GOT3 (cell line): ENCODE results near the gene ERLIN1.

Experiments used
- DNase-seq: peaks from one replicate; lab custom pipeline; 2025; ENCODE audit warnings: mixed read lengths; lab: John Stamatoyannopoulos, UW

ERLIN1 gene

GRCh38 chr10:100185364-100186252 lies at the start of gene ERLIN1:
Gene ERLIN1, minus strand, starts transcription at chr10:100186029. Its CDS starts 403 bp downstream, at chr10:100185626.
- DNase-seq = peak; percentile 84

GRCh38 chr10:100232101-100232500 lies 46.3 kb upstream of the ERLIN1 start:
- no peak for DNase-seq

DNA sequence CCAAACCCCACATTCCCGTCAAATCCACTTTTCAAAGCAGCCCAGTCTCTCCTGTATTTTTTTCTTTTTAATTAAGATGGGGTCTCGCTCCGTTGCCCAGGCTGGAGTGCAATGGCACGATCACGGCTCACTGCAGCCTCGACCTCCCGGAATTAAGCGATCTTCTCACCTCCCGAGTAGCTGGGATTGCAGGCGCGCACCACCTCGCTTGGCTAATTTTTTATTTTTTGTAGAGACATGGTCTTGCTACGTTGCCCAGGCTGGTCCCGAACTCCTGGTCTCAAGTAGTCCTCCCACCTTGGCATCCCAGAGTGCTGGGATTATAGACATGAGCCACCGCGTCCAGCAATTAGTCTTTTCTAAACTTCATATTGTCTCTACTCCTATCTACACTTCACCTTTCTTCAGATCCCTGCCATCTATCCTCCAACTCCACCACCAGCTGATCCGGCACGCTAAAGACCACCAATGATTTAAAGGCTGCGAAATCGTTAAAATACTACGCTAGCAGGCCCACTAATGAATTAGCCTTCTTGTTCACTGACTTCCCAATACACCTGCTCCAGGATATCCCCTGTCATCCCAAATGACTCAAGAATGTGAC lies 44.1 kb upstream of the ERLIN1 start:
- DNase-seq = no peak

DNA sequence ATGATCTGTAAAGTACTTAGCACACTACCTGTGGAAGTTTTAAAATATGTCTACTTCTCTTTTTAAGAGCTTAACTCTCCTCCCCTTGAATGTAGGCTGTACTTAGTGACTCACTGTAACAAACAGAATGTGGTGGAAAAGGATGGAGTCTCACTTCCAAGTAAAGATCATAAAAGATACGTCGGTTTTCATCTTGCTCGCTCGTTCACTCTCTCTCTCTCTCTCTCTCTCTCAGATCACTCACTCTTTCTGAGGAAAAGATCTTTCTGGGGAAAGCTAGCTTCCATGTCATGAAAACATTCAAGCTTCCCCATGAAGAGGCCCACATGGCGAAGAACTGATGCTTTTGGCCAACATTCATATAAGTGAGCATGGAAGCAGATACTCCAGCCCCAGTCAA lies 38.0 kb upstream of the ERLIN1 start:
- no peak for DNase-seq

DNA sequence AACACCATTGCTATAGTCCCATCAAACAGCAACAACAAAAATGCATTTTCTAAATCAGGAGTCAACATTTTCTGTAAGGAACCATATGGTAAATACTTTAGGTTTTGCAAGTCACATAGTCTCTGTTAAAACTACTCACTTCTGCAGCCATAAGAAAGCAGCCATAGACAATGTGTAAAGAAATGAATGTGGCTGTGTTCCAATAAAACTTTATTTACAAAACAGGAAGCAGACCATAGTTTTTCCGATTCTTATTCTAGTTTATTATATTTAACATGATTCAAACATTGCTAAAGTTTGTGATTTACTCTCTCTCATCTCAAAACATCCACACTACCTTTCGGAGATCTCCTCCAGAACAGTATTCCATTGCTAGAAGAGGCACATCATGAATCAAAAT lies 36.7 kb upstream of the ERLIN1 start:
- no peak for DNase-seq

- no peak for DNase-seq
Observed at GRCh38 chr10:100216006-100216405, 30.2 kb upstream of the ERLIN1 start.

DNA sequence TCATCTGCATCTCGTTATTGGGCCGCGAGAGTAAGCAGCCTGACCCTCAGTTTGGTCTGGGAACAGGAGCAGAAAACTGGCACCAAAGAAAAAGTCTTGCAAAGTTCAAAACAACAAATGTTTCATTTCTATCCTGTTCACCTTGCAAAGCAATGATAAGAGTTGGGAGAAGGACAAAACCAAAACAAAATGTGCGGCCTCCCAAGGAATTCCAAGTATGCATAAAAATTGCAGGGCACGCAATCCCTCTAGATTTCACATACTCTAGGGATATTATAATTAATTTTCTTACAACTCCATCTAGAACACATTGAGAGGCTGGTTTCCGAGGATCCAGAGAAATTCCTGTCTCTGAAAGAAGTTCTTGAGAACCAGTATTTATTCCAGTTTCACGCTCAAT lies 23.5 kb upstream of the ERLIN1 start:
- DNase-seq = no peak

DNA sequence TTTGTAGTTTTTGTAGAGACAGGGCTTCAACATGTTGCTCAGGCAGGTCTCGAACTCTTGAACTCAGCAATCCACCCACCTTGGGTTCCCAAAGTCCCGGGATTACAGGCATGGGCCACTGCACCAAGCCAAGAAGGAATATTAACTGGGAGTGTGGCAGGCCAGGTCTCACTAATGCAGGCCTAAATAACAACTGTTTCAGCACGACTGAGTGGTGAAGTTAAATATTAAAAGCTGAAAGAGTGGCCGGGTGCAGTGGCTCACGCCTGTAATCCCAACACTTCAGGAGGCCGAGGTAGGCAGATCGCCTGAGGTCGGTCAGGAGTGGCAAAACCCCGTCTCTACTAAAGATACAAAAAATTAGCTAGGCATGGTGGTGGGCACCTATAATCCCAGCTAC lies 22.4 kb upstream of the ERLIN1 start:
- no peak for DNase-seq

DNA sequence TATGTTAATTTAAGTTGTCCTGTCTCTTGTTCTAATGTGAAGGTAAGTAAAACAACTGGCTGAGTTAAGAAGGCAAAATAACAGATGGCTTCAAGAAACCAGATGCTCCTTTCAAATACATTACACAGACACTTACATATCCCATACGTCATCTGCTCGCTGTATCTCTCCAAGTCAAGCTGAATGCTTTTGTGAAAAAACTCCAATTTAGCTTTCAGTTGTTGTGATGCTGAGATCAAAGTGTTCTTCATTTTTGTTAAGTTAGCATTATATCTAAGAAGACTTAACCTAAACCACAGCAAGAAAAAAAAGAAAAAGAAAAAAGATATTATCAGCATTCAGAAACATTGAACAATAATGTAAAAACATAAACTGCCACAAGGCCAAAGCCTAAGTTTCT lies 18.5 kb upstream of the ERLIN1 start:
- DNase-seq = no peak

GRCh38 chr10:100201549-100201948 lies 15.7 kb upstream of the ERLIN1 start:
- no peak for DNase-seq

GRCh38 chr10:100194711-100195110 lies 8.9 kb upstream of the ERLIN1 start:
- no peak for DNase-seq

GRCh38 chr10:100192350-100192749 lies 6.5 kb upstream of the ERLIN1 start:
- DNase-seq = no peak

- no peak for DNase-seq
Observed at GRCh38 chr10:100186253-100187212, 704 bp upstream of the ERLIN1 start.

DNA sequence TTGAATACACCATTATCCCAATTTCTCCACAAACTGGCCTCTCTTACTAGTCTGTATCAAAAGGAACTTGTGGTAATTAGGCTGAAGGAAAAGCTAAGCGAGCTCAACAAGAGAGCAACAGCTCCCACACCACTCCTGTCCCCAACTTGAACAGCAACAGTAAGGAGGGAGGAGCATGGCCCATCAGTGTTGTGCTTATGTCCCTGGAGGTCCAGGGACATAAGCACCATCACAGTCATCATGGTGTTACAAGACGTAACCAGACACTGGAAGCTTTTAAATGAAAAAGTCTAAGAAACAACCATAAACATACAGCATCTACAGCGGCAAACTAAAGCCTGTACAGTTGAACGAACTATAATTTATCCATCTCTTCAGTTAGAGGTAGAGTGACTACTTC lies 989 bp downstream of the ERLIN1 start:
- DNase-seq = no peak

GRCh38 chr10:100184426-100184825 lies 1.4 kb downstream of the ERLIN1 start:
- no peak for DNase-seq

- DNase-seq = no peak
Observed at GRCh38 chr10:100183481-100183880, 2.3 kb downstream of the ERLIN1 start.

DNA sequence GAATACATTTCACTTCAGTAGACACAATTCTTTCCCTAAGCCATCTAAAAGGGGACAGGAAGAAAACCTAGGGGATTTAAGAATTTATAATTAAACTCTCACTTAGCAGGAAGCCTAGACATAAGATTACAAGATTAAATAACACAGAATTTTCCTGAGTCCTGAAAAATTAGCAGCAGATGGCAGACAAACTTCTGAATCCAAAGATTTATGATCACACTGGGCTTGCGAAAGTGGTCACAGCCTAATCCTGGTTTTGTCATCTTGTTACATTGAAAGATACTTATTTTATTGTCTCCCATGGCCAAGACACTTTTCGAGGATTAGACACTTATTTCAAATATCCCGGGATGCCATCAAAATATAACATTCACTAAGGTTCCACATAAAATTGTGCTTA lies 2.9 kb downstream of the ERLIN1 start:
- no peak for DNase-seq

DNA sequence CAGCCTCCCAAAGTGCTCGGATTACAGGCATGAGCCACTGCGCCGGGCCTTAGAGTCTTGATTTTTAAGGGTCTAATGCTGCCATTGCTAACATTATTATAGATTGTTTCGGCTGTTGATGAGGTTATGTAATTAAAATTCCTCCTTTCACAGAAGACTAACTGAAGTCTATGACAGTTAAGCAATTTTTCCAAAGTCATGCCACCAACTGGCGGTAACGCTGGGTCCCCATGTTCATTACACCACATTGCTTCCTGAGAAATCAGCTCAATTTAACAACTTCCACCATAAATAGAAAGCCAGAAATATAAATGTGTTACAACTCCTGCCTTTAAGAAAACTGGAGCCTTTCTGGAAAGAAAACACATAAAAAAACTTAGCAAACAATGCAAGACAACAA lies 3.5 kb downstream of the ERLIN1 start:
- DNase-seq = no peak

DNA sequence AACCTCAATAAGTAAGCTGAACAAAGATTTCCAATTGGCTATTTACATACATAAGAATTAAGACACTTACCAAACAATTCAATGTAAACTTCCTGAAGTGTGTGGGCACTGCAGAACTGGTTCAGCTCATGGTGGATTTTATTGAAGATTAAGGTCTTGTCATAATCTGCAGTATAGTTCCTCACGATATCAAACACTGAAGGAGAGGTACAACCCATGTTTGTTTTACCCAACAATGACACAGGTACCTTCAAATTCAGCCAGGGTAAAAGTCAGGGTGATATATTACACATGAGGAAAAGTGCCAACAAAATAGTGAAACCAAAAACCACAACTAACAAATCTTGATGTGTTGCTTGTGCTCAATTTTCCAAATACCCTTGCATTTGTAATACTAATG lies 10.0 kb downstream of the ERLIN1 start:
- no peak for DNase-seq

- no peak for DNase-seq
Observed at GRCh38 chr10:100174699-100175677, 10.8 kb downstream of the ERLIN1 start.

DNA sequence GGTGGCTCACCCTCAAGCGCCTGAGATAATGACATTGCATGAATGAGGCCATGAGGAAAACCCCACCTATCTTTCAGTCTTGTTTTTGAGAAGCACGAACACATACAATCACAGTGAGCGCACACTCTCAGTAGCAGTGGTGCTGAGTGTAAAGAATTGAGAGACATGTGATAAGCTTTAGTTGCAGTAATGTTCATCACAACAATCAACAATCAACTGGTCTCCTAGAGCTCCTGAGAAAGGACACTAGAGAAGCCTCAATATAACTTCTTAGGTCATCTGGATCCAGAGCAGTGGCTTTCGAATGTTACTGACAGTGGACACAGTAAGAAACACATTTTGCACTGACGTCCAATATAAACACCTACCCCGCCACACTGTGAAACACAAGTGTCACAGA lies 12.8 kb downstream of the ERLIN1 start:
- no peak for DNase-seq
